K562 (cell line): Measurements from ENCODE around the gene C16orf89. TPM values are rescaled to one million over a fixed set of nuclear protein-coding genes. Genes with fewer than 3 reads are reported as not detected.

Experiments used
- BACH1 ChIP-seq: fragments of 200-800 bp; sonication (Bioruptor generic); IDR thresholded peaks from 2 replicates; pipeline ENCODE4 v1.6.1; 2016; ENCODE audit warnings: missing genetic modification characterization, missing compliant biosample characterization
- CREB3L1 ChIP-seq: fragments of 450-650 bp; IDR thresholded peaks from 2 replicates; pipeline ENCODE4 v1.6.1; 2014; ENCODE audit warnings: low read depth, mild to moderate bottlenecking, moderate library complexity, borderline replicate concordance
- ELF2 ChIP-seq: fragments of 250-450 bp; sonication (Bioruptor Pico); IDR thresholded peaks from 2 replicates; pipeline ENCODE4 v1.5.0; 2021; ENCODE audit warnings: mild to moderate bottlenecking
- ERF ChIP-seq: fragments of 450-650 bp; formaldehyde crosslinking; IDR thresholded peaks from 2 replicates; pipeline ENCODE4 v1.4.0; 2020; ENCODE audit warnings: mild to moderate bottlenecking, mixed read lengths
- HDAC6 ChIP-seq: IDR thresholded peaks from 2 replicates; pipeline ENCODE4 v1.6.1; 2012; ENCODE audit warnings: low read depth, mild to moderate bottlenecking, control low read depth, inconsistent platforms, low read length, moderate library complexity
- LARP7 ChIP-seq: fragments of 450-650 bp; IDR thresholded peaks from 2 replicates; pipeline ENCODE4 v1.6.1; 2016
- MAX ChIP-seq: sonication (generic); formaldehyde crosslinking; IDR thresholded peaks from 2 replicates; pipeline ENCODE4 v1.9.0; 2022; ENCODE audit warnings: mild to moderate bottlenecking, missing genetic modification reagents
- RBFOX2 ChIP-seq: fragments of 200-400 bp; formaldehyde crosslinking; IDR thresholded peaks from 2 replicates; pipeline ENCODE4 v1.6.1; 2017; ENCODE audit warnings: low read depth, mild to moderate bottlenecking, low read length, moderate library complexity
- REST ChIP-seq, 2 experiments: fragments of 450-650 bp; formaldehyde crosslinking in 1 of 2; IDR thresholded peaks; 2 replicates each; pipeline versions ENCODE4 v1.4.0 to v1.6.1; 2014 to 2020; ENCODE audit warnings: mild to moderate bottlenecking in 2 of 2, borderline replicate concordance in 1 of 2, low read depth in 1 of 2
- ZBTB9 ChIP-seq: fragments of 450-650 bp; formaldehyde crosslinking; IDR thresholded peaks from 2 replicates; pipeline ENCODE4 v1.4.0; 2020; ENCODE audit warnings: mild to moderate bottlenecking, moderate library complexity
- ZSCAN29 ChIP-seq: fragments of 450-650 bp; IDR thresholded peaks from 2 replicates; pipeline ENCODE4 v1.6.1; 2017
- polyA plus RNA-seq, 8 experiments: library from polyadenylated mRNA; depleted of rRNA in 4 of 8; stranded (reverse) in 5 of 8; unstranded in 3 of 8; fragments of >200 nt; fragmentation: Nextera tagmentation in 2 of 8; fragmentation: Illumina TruSeq in 1 of 8; extraction: Ambion mirVana in 2 of 8; extraction: Trizol in 1 of 8; gene quantifications; 2 replicates each; pipeline versions ENCODE4 v1.2.1 to v1.2.3, GENCODE V29; 2011 to 2014; ENCODE audit warnings: inconsistent platforms in 1 of 8, missing spikeins in 1 of 8
- total RNA-seq, 7 experiments: library from RNA; depleted of rRNA in 6 of 7; stranded (reverse); fragments of >200 nt in 6 of 7; fragmentation: Illumina TruSeq in 2 of 7; extraction: Trizol in 2 of 7; gene quantifications; 2 replicates each; pipeline versions ENCODE4 v1.2.1 to v1.2.3, GENCODE V29; 2011 to 2021; ENCODE audit warnings: low replicate concordance in 1 of 7
- TF ChIP-seq, protein P1 (sequence below): IDR thresholded peaks from 2 replicates; pipeline ENCODE4 v1.6.1; 2011; ENCODE audit warnings: borderline replicate concordance, low read depth, mild to moderate bottlenecking, moderate library complexity, low read length; ENCODE audit not compliant: insufficient read depth, poor library complexity, severe bottlenecking

Gene C16orf89
- total and polyA plus RNA-seq, 9 of the 15 experiments (the other 6 are each of a cell fraction or from before 2014, with no cell fraction given): not detected

- TF ChIP-seq REST (IDR thresholded peaks at IDR 0.05; ENCODE audit: borderline replicate concordance) (peak; percentile 84), REST (CRISPR knock-in tag; IDR thresholded peaks at IDR 0.05; ENCODE audit: low read depth) (peak; percentile 47; the same call in 1 of the 2 replicates), RBFOX2 (peak; percentile 97), BACH1 (tag) (no peak), ELF2 (no peak), LARP7 (no peak), ERF (CRISPR knock-in tag) (0 out of 2 replicates have a peak, but pooled peaks have one; percentile 49), MAX (CRISPR knock-in tag) (peak; percentile 71), HDAC6 (no peak), CREB3L1 (peak; percentile 81), ZSCAN29 (no peak), ZBTB9 (CRISPR knock-in tag) (peak; percentile 34; the same call in 1 of the 2 replicates)
- TF ChIP-seq, protein P1, sequence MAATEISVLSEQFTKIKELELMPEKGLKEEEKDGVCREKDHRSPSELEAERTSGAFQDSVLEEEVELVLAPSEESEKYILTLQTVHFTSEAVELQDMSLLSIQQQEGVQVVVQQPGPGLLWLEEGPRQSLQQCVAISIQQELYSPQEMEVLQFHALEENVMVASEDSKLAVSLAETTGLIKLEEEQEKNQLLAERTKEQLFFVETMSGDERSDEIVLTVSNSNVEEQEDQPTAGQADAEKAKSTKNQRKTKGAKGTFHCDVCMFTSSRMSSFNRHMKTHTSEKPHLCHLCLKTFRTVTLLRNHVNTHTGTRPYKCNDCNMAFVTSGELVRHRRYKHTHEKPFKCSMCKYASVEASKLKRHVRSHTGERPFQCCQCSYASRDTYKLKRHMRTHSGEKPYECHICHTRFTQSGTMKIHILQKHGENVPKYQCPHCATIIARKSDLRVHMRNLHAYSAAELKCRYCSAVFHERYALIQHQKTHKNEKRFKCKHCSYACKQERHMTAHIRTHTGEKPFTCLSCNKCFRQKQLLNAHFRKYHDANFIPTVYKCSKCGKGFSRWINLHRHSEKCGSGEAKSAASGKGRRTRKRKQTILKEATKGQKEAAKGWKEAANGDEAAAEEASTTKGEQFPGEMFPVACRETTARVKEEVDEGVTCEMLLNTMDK: no peak
Observed at GRCh38 chr16:5071681-5072333, 6.1 kb upstream of the C16orf89 start, which contains the start of gene ALG1 (continued).
